ENCODE data around the gene CAMSAP2.
"Not testable (repeated sequence)": the region's sequence is repeated elsewhere in the genome, so short reads cannot be mapped to it uniquely, and the experiment has no call there.

CAMSAP2 gene

GRCh38 chr1:200786788-200787187 lies 48.1 kb downstream of the CAMSAP2 start:
- H3K36me3 ChIP-seq (ENCODE audit: control insufficient read depth in 1 of 2, insufficient read depth in 2 of 2, low read length in 2 of 2): peaks cover 0 to 14% of the 10 kb centered on the region in 2 donors
- H3K27ac ChIP-seq (ENCODE audit: low read length): no peak overlapping the region
- no peaks in the 10 kb centered on the region for H3K27me3 ChIP-seq (ENCODE audit: low read depth, low read length)
- H3K4me3 ChIP-seq (ENCODE audit: low read depth in 1 of 2, low read length in 2 of 2): no peak overlapping the region
- peaks cover 0 to 5% of the 10 kb centered on the region in 2 donors for H3K4me1 ChIP-seq (ENCODE audit: control insufficient read depth in 1 of 2, insufficient read depth in 2 of 2, low read length in 2 of 2)
- peaks cover 0 to 5% of the 10 kb centered on the region in 2 donors for H3K9me3 ChIP-seq (ENCODE audit: control insufficient read depth in 1 of 2, low read length in 2 of 2)

GRCh38 chr1:200787896-200788387 lies 49.2 kb downstream of the CAMSAP2 start:
- Histone ChIP-seq H3K36me3 (ENCODE audit: control insufficient read depth in 1 of 2, insufficient read depth in 2 of 2, low read length in 2 of 2) (peaks cover 0 to 11% of the 10 kb centered on the region in 2 donors), H3K4me3 (ENCODE audit: low read depth in 1 of 2, low read length in 2 of 2) (no peak overlapping the region), H3K27ac (ENCODE audit: low read length) (no peak overlapping the region), H3K9me3 (ENCODE audit: control insufficient read depth in 1 of 2, low read length in 2 of 2) (peaks cover 0 to 4% of the 10 kb centered on the region in 2 donors), H3K27me3 (ENCODE audit: low read depth, low read length) (no peaks in the 10 kb centered on the region), H3K4me1 (ENCODE audit: control insufficient read depth in 1 of 2, insufficient read depth in 2 of 2, low read length in 2 of 2) (peaks cover 0 to 5% of the 10 kb centered on the region in 2 donors)

GRCh38 chr1:200791012-200791411 lies 52.3 kb downstream of the CAMSAP2 start:
- H3K27me3 ChIP-seq (ENCODE audit: low read depth, low read length); H3K36me3 ChIP-seq (ENCODE audit: control insufficient read depth in 1 of 2, insufficient read depth in 2 of 2, low read length in 2 of 2); H3K27ac ChIP-seq (ENCODE audit: low read length); H3K4me3 ChIP-seq (ENCODE audit: low read depth in 1 of 2, low read length in 2 of 2); H3K9me3 ChIP-seq (ENCODE audit: control insufficient read depth in 1 of 2, low read length in 2 of 2): not testable (repeated sequence)
- H3K4me1 ChIP-seq (ENCODE audit: control insufficient read depth in 1 of 2, insufficient read depth in 2 of 2, low read length in 2 of 2): peaks cover 0 to 23% of the 10 kb centered on the region in 2 donors

GRCh38 chr1:200793677-200794076 lies 55.0 kb downstream of the CAMSAP2 start:
- H3K4me3 ChIP-seq (ENCODE audit: low read depth in 1 of 2, low read length in 2 of 2): no peak overlapping the region
- H3K27ac ChIP-seq (ENCODE audit: low read length): no peak overlapping the region
- H3K9me3 ChIP-seq (ENCODE audit: control insufficient read depth in 1 of 2, low read length in 2 of 2): no peaks in the 10 kb centered on the region
- no peaks in the 10 kb centered on the region for H3K36me3 ChIP-seq (ENCODE audit: control insufficient read depth in 1 of 2, insufficient read depth in 2 of 2, low read length in 2 of 2)
- H3K27me3 ChIP-seq (ENCODE audit: low read depth, low read length): no peaks in the 10 kb centered on the region
- H3K4me1 ChIP-seq (ENCODE audit: control insufficient read depth in 1 of 2, insufficient read depth in 2 of 2, low read length in 2 of 2): peaks cover 0 to 26% of the 10 kb centered on the region in 2 donors

GRCh38 chr1:200794506-200795065 lies 55.9 kb downstream of the CAMSAP2 start:
- Histone ChIP-seq H3K36me3 (ENCODE audit: control insufficient read depth in 1 of 2, insufficient read depth in 2 of 2, low read length in 2 of 2) (no peaks in the 10 kb centered on the region), H3K27ac (ENCODE audit: low read length) (no peak overlapping the region), H3K4me1 (ENCODE audit: control insufficient read depth in 1 of 2, insufficient read depth in 2 of 2, low read length in 2 of 2) (peaks cover 0 to 26% of the 10 kb centered on the region in 2 donors), H3K27me3 (ENCODE audit: low read depth, low read length) (no peaks in the 10 kb centered on the region), H3K9me3 (ENCODE audit: control insufficient read depth in 1 of 2, low read length in 2 of 2) (no peaks in the 10 kb centered on the region), H3K4me3 (ENCODE audit: low read depth in 1 of 2, low read length in 2 of 2) (no peak overlapping the region)

- Histone ChIP-seq H3K4me1 (ENCODE audit: control insufficient read depth in 1 of 2, insufficient read depth in 2 of 2, low read length in 2 of 2) (peaks cover 0 to 21% of the 10 kb centered on the region in 2 donors), H3K36me3 (ENCODE audit: control insufficient read depth in 1 of 2, insufficient read depth in 2 of 2, low read length in 2 of 2) (no peaks in the 10 kb centered on the region), H3K4me3 (ENCODE audit: low read depth in 1 of 2, low read length in 2 of 2) (no peak overlapping the region), H3K27ac (ENCODE audit: low read length) (no peak overlapping the region), H3K9me3 (ENCODE audit: control insufficient read depth in 1 of 2, low read length in 2 of 2) (no peaks in the 10 kb centered on the region), H3K27me3 (ENCODE audit: low read depth, low read length) (no peaks in the 10 kb centered on the region)
Measured at GRCh38 chr1:200795156-200795555, 56.5 kb downstream of the CAMSAP2 start.

GRCh38 chr1:200802042-200802441 lies 63.3 kb downstream of the CAMSAP2 start:
- Histone ChIP-seq H3K36me3 (ENCODE audit: control insufficient read depth in 1 of 2, insufficient read depth in 2 of 2, low read length in 2 of 2) (no peaks in the 10 kb centered on the region), H3K4me3 (ENCODE audit: low read depth in 1 of 2, low read length in 2 of 2) (no peak overlapping the region), H3K9me3 (ENCODE audit: control insufficient read depth in 1 of 2, low read length in 2 of 2) (no peaks in the 10 kb centered on the region), H3K27me3 (ENCODE audit: low read depth, low read length) (no peaks in the 10 kb centered on the region), H3K4me1 (ENCODE audit: control insufficient read depth in 1 of 2, insufficient read depth in 2 of 2, low read length in 2 of 2) (no peaks in the 10 kb centered on the region), H3K27ac (ENCODE audit: low read length) (no peak overlapping the region)

- peaks cover under 1 to 8% of the 10 kb centered on the region in 2 donors for H3K36me3 ChIP-seq (ENCODE audit: control insufficient read depth in 1 of 2, insufficient read depth in 2 of 2, low read length in 2 of 2)
- no peaks in the 10 kb centered on the region for H3K27me3 ChIP-seq (ENCODE audit: low read depth, low read length)
- H3K27ac ChIP-seq (ENCODE audit: low read length): no peak overlapping the region
- H3K9me3 ChIP-seq (ENCODE audit: control insufficient read depth in 1 of 2, low read length in 2 of 2): no peaks in the 10 kb centered on the region
- no peak overlapping the region for H3K4me3 ChIP-seq (ENCODE audit: low read depth in 1 of 2, low read length in 2 of 2)
- H3K4me1 ChIP-seq (ENCODE audit: control insufficient read depth in 1 of 2, insufficient read depth in 2 of 2, low read length in 2 of 2): no peaks in the 10 kb centered on the region
Measured at GRCh38 chr1:200802865-200803512, 64.3 kb downstream of the CAMSAP2 start.

GRCh38 chr1:200805719-200806118 lies 67.0 kb downstream of the CAMSAP2 start:
- Histone ChIP-seq H3K4me3 (ENCODE audit: low read depth in 1 of 2, low read length in 2 of 2) (no peak overlapping the region), H3K27me3 (ENCODE audit: low read depth, low read length) (no peaks in the 10 kb centered on the region), H3K9me3 (ENCODE audit: control insufficient read depth in 1 of 2, low read length in 2 of 2) (no peaks in the 10 kb centered on the region), H3K36me3 (ENCODE audit: control insufficient read depth in 1 of 2, insufficient read depth in 2 of 2, low read length in 2 of 2) (peaks cover 5 to 21% of the 10 kb centered on the region in 2 donors), H3K27ac (ENCODE audit: low read length) (no peak overlapping the region), H3K4me1 (ENCODE audit: control insufficient read depth in 1 of 2, insufficient read depth in 2 of 2, low read length in 2 of 2) (no peaks in the 10 kb centered on the region)

GRCh38 chr1:200808846-200809245 lies 70.2 kb downstream of the CAMSAP2 start:
- no peak overlapping the region for H3K4me3 ChIP-seq (ENCODE audit: low read depth in 1 of 2, low read length in 2 of 2)
- H3K36me3 ChIP-seq (ENCODE audit: control insufficient read depth in 1 of 2, insufficient read depth in 2 of 2, low read length in 2 of 2): peaks cover 8 to 26% of the 10 kb centered on the region in 2 donors
- H3K27ac ChIP-seq (ENCODE audit: low read length): no peak overlapping the region
- no peaks in the 10 kb centered on the region for H3K27me3 ChIP-seq (ENCODE audit: low read depth, low read length)
- H3K4me1 ChIP-seq (ENCODE audit: control insufficient read depth in 1 of 2, insufficient read depth in 2 of 2, low read length in 2 of 2): no peaks in the 10 kb centered on the region
- no peaks in the 10 kb centered on the region for H3K9me3 ChIP-seq (ENCODE audit: control insufficient read depth in 1 of 2, low read length in 2 of 2)

- peaks cover 8 to 26% of the 10 kb centered on the region in 2 donors for H3K36me3 ChIP-seq (ENCODE audit: control insufficient read depth in 1 of 2, insufficient read depth in 2 of 2, low read length in 2 of 2)
- no peak overlapping the region for H3K4me3 ChIP-seq (ENCODE audit: low read depth in 1 of 2, low read length in 2 of 2)
- H3K27ac ChIP-seq (ENCODE audit: low read length): no peak overlapping the region
- no peaks in the 10 kb centered on the region for H3K27me3 ChIP-seq (ENCODE audit: low read depth, low read length)
- H3K9me3 ChIP-seq (ENCODE audit: control insufficient read depth in 1 of 2, low read length in 2 of 2): no peaks in the 10 kb centered on the region
- H3K4me1 ChIP-seq (ENCODE audit: control insufficient read depth in 1 of 2, insufficient read depth in 2 of 2, low read length in 2 of 2): no peaks in the 10 kb centered on the region
Measured at GRCh38 chr1:200811704-200812103, 73.0 kb downstream of the CAMSAP2 start.
